Measurements from ENCODE around the gene HPS5.

The HPS5 gene

GRCh38 chr11:18321969-18322711, at the start of gene HPS5, which contains the start of gene GTF2H1:
Gene HPS5 (minus strand): TSS chr11:18322140. CDS start chr11:18317858, 4,282 bp downstream.
Gene GTF2H1 (plus strand): TSS chr11:18322567. CDS start chr11:18333075, 10,508 bp downstream.
- no peaks in the 10 kb centered on the region for H3K27me3 ChIP-seq (ENCODE audit: control insufficient read depth, insufficient read depth, low read length)
- peak within 1 kb of the TSS; percentile 94 for H3K27ac ChIP-seq (ENCODE audit: low read depth, low read length)
- peaks cover 23% of the 10 kb centered on the region for H3K36me3 ChIP-seq (ENCODE audit: control insufficient read depth, insufficient read depth, low read length)
- H3K9me3 ChIP-seq (ENCODE audit: control insufficient read depth, insufficient read depth, low read depth, low read length) = no peaks in the 10 kb centered on the region
- peak within 1 kb of the TSS; percentile 98 for H3K9ac ChIP-seq (ENCODE audit: low read length)
- peak within 1 kb of the TSS; percentile 79 for H3K4me3 ChIP-seq (ENCODE audit: low read depth, low read length)
- H3K4me1 ChIP-seq (ENCODE audit: control insufficient read depth, insufficient read depth, low read length) = peaks cover 19% of the 10 kb centered on the region

GRCh38 chr11:18371279-18371678, 49.3 kb upstream of the HPS5 start:
- no peak overlapping the region for H3K4me3 ChIP-seq (ENCODE audit: low read depth, low read length)
- no peaks in the 10 kb centered on the region for H3K9me3 ChIP-seq (ENCODE audit: control insufficient read depth, insufficient read depth, low read depth, low read length)
- H3K9ac ChIP-seq (ENCODE audit: low read length) = no peak overlapping the region
- no peak overlapping the region for H3K27ac ChIP-seq (ENCODE audit: low read depth, low read length)
- no peaks in the 10 kb centered on the region for H3K27me3 ChIP-seq (ENCODE audit: control insufficient read depth, insufficient read depth, low read length)
- H3K36me3 ChIP-seq (ENCODE audit: control insufficient read depth, insufficient read depth, low read length) = peaks cover 13% of the 10 kb centered on the region
- H3K4me1 ChIP-seq (ENCODE audit: control insufficient read depth, insufficient read depth, low read length) = no peaks in the 10 kb centered on the region

DNA sequence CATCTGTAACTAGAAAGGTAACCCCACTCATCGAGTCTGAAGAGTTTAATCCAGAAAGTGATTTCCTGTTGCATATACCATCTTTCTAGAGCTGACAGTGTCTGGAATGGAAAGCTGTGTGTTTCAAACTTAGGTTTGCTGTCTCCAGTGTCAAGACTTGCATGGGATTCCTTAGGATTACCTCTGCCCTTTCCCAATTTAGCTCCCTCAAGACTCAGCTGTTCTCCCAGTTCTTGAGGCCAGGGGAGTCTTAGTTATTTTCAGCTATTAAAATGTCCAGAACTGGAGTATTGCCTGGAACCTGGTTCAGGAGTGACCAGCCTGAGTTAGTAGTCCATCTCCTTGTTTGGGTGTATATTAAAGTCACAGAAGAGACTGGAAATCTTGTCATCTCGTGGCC, 47.5 kb upstream of the HPS5 start:
- H3K4me1 ChIP-seq (ENCODE audit: control insufficient read depth, insufficient read depth, low read length) = no peaks in the 10 kb centered on the region
- no peak overlapping the region for H3K4me3 ChIP-seq (ENCODE audit: low read depth, low read length)
- H3K9ac ChIP-seq (ENCODE audit: low read length) = no peak overlapping the region
- no peaks in the 10 kb centered on the region for H3K27me3 ChIP-seq (ENCODE audit: control insufficient read depth, insufficient read depth, low read length)
- no peak overlapping the region for H3K27ac ChIP-seq (ENCODE audit: low read depth, low read length)
- no peaks in the 10 kb centered on the region for H3K9me3 ChIP-seq (ENCODE audit: control insufficient read depth, insufficient read depth, low read depth, low read length)
- H3K36me3 ChIP-seq (ENCODE audit: control insufficient read depth, insufficient read depth, low read length) = peaks cover 28% of the 10 kb centered on the region

GRCh38 chr11:18368221-18368620, 46.3 kb upstream of the HPS5 start:
- no peak overlapping the region for H3K27ac ChIP-seq (ENCODE audit: low read depth, low read length)
- H3K4me1 ChIP-seq (ENCODE audit: control insufficient read depth, insufficient read depth, low read length) = no peaks in the 10 kb centered on the region
- no peaks in the 10 kb centered on the region for H3K9me3 ChIP-seq (ENCODE audit: control insufficient read depth, insufficient read depth, low read depth, low read length)
- peaks cover 39% of the 10 kb centered on the region for H3K36me3 ChIP-seq (ENCODE audit: control insufficient read depth, insufficient read depth, low read length)
- H3K27me3 ChIP-seq (ENCODE audit: control insufficient read depth, insufficient read depth, low read length) = no peaks in the 10 kb centered on the region
- no peak overlapping the region for H3K4me3 ChIP-seq (ENCODE audit: low read depth, low read length)
- H3K9ac ChIP-seq (ENCODE audit: low read length) = no peak overlapping the region

DNA sequence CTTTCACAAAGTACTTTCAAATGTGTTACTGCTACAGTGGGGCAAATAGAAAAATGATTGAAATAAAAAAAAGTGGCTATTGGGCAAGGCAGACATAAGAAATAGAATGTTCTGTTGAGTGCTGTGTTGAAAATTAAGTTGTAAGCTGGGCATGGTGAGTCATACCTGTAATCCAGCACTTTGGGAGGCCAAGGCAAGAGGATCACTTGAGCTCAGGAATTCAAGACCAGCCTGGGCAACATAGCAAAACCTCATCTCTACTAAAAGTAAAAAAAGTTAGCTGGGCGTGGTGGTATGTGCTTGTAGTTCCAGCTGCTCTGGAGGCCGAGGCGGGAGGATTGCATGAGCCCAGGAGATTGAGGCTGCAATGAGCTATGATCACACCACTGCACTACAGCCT, 45.5 kb upstream of the HPS5 start:
- Histone ChIP-seq H3K4me1 (ENCODE audit: control insufficient read depth, insufficient read depth, low read length) (no peaks in the 10 kb centered on the region), H3K9me3 (ENCODE audit: control insufficient read depth, insufficient read depth, low read depth, low read length) (no peaks in the 10 kb centered on the region), H3K36me3 (ENCODE audit: control insufficient read depth, insufficient read depth, low read length) (peaks cover 44% of the 10 kb centered on the region), H3K27ac (ENCODE audit: low read depth, low read length) (no peak overlapping the region), H3K4me3 (ENCODE audit: low read depth, low read length) (no peak overlapping the region), H3K9ac (ENCODE audit: low read length) (no peak overlapping the region), H3K27me3 (ENCODE audit: control insufficient read depth, insufficient read depth, low read length) (no peaks in the 10 kb centered on the region)

DNA sequence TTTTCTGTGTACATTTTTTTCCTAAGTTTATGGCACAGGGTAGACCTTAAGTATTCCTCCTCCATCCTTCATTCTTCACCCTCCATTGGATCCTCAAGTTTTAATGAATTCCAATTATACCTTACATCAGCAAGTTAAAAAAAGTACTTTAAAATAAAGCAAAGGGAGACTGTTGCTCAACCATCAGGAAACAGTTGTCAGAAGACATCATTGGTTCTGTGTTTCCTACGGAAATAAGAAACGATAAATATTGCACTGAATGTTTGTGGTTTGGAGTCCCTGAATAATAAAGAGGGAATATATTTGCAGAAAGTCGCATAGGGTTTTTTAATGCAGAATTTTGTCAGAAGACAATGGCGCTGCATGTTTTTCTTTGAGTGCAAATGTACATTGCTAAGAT, 44.3 kb upstream of the HPS5 start:
- Histone ChIP-seq H3K4me1 (ENCODE audit: control insufficient read depth, insufficient read depth, low read length) (no peaks in the 10 kb centered on the region), H3K36me3 (ENCODE audit: control insufficient read depth, insufficient read depth, low read length) (peaks cover 54% of the 10 kb centered on the region), H3K27ac (ENCODE audit: low read depth, low read length) (no peak overlapping the region), H3K27me3 (ENCODE audit: control insufficient read depth, insufficient read depth, low read length) (no peaks in the 10 kb centered on the region), H3K9me3 (ENCODE audit: control insufficient read depth, insufficient read depth, low read depth, low read length) (no peaks in the 10 kb centered on the region), H3K9ac (ENCODE audit: low read length) (no peak overlapping the region), H3K4me3 (ENCODE audit: low read depth, low read length) (no peak overlapping the region)

GRCh38 chr11:18365741-18366140, 43.8 kb upstream of the HPS5 start:
- Histone ChIP-seq H3K27ac (ENCODE audit: low read depth, low read length) (no peak overlapping the region), H3K27me3 (ENCODE audit: control insufficient read depth, insufficient read depth, low read length) (no peaks in the 10 kb centered on the region), H3K9ac (ENCODE audit: low read length) (no peak overlapping the region), H3K4me1 (ENCODE audit: control insufficient read depth, insufficient read depth, low read length) (no peaks in the 10 kb centered on the region), H3K36me3 (ENCODE audit: control insufficient read depth, insufficient read depth, low read length) (peaks cover 59% of the 10 kb centered on the region), H3K9me3 (ENCODE audit: control insufficient read depth, insufficient read depth, low read depth, low read length) (no peaks in the 10 kb centered on the region), H3K4me3 (ENCODE audit: low read depth, low read length) (no peak overlapping the region)

- H3K27ac ChIP-seq (ENCODE audit: low read depth, low read length) = no peak overlapping the region
- H3K36me3 ChIP-seq (ENCODE audit: control insufficient read depth, insufficient read depth, low read length) = peaks cover 69% of the 10 kb centered on the region
- no peaks in the 10 kb centered on the region for H3K27me3 ChIP-seq (ENCODE audit: control insufficient read depth, insufficient read depth, low read length)
- no peaks in the 10 kb centered on the region for H3K9me3 ChIP-seq (ENCODE audit: control insufficient read depth, insufficient read depth, low read depth, low read length)
- no peaks in the 10 kb centered on the region for H3K4me1 ChIP-seq (ENCODE audit: control insufficient read depth, insufficient read depth, low read length)
- H3K9ac ChIP-seq (ENCODE audit: low read length) = no peak overlapping the region
- no peak overlapping the region for H3K4me3 ChIP-seq (ENCODE audit: low read depth, low read length)
Observed at GRCh38 chr11:18364495-18365073, 42.6 kb upstream of the HPS5 start.

DNA sequence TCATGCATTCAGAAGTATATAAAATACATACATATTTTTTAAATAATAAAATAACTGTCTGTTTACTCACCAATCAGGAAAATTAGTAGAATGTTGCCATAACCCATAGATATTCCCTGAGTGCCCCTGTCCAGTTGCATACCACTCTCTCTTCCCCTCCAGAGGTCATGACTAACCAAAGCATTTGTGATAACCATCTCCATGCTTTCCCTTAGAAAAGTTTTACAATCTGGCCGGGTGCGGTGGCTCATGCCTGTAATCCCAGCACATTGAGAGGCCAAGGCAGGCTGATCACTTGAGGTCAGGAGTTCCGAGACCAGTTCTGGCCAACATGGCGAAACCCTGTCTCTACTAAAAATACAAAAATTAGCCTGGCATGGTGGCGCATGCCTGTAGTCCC, 39.2 kb upstream of the HPS5 start:
- no peak overlapping the region for H3K9ac ChIP-seq (ENCODE audit: low read length)
- no peak overlapping the region for H3K27ac ChIP-seq (ENCODE audit: low read depth, low read length)
- no peaks in the 10 kb centered on the region for H3K9me3 ChIP-seq (ENCODE audit: control insufficient read depth, insufficient read depth, low read depth, low read length)
- H3K4me3 ChIP-seq (ENCODE audit: low read depth, low read length) = no peak overlapping the region
- H3K27me3 ChIP-seq (ENCODE audit: control insufficient read depth, insufficient read depth, low read length) = no peaks in the 10 kb centered on the region
- H3K36me3 ChIP-seq (ENCODE audit: control insufficient read depth, insufficient read depth, low read length) = peaks cover 86% of the 10 kb centered on the region
- H3K4me1 ChIP-seq (ENCODE audit: control insufficient read depth, insufficient read depth, low read length) = no peaks in the 10 kb centered on the region

DNA sequence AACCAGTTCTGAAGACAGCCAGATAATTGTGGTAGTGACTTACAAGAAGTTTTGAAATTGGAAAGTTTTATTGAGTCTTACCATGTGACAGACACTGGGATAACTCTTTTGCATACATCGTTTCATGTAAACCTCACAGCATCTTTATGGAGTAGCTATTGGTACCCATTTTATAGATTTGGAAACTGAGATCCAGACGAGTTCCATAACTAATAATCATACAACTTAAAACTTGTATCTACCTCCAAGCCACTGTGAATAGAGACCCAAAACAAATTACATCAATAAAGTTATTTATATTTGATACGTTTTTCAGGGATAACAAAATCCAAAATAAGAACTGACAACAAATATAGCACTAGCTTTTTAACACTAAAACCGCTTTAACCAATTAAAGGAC, 36.7 kb upstream of the HPS5 start:
- Histone ChIP-seq H3K36me3 (ENCODE audit: control insufficient read depth, insufficient read depth, low read length) (peaks cover 84% of the 10 kb centered on the region), H3K9ac (ENCODE audit: low read length) (no peak overlapping the region), H3K4me1 (ENCODE audit: control insufficient read depth, insufficient read depth, low read length) (no peaks in the 10 kb centered on the region), H3K4me3 (ENCODE audit: low read depth, low read length) (no peak overlapping the region), H3K27ac (ENCODE audit: low read depth, low read length) (no peak overlapping the region), H3K9me3 (ENCODE audit: control insufficient read depth, insufficient read depth, low read depth, low read length) (no peaks in the 10 kb centered on the region), H3K27me3 (ENCODE audit: control insufficient read depth, insufficient read depth, low read length) (no peaks in the 10 kb centered on the region)

DNA sequence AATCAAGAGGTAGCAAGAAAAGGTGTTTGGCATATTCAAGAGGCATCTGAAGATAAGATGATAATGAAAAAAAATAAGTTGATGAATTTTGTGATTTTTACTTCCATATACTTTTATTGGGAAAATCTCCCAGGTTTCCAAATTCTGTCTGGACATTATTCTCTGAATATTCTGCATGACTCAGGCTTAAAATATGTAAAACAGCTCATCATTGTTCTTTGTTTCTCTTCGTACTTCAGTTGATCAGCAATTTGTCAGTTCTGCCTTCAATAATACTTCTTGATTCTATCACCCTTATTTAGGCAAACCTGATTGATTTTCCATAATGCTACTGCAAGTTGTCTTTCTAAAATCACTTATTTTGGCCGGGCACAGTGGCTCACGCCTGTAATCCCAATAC, 30.6 kb upstream of the HPS5 start:
- H3K27ac ChIP-seq (ENCODE audit: low read depth, low read length) = no peak overlapping the region
- H3K4me3 ChIP-seq (ENCODE audit: low read depth, low read length) = no peak overlapping the region
- peaks cover 67% of the 10 kb centered on the region for H3K36me3 ChIP-seq (ENCODE audit: control insufficient read depth, insufficient read depth, low read length)
- no peak overlapping the region for H3K9ac ChIP-seq (ENCODE audit: low read length)
- no peaks in the 10 kb centered on the region for H3K27me3 ChIP-seq (ENCODE audit: control insufficient read depth, insufficient read depth, low read length)
- H3K4me1 ChIP-seq (ENCODE audit: control insufficient read depth, insufficient read depth, low read length) = no peaks in the 10 kb centered on the region
- no peaks in the 10 kb centered on the region for H3K9me3 ChIP-seq (ENCODE audit: control insufficient read depth, insufficient read depth, low read depth, low read length)
